Erythroblast (primary cell): ENCODE data around the gene SLC10A7.

Source experiments
- DNase-seq, 2 experiments: peaks; one replicate each; lab custom pipeline; 2025; lab: John Stamatoyannopoulos, UW
- GATA1 ChIP-seq: IDR thresholded peaks from 2 replicates; pipeline ENCODE4 v1.6.1; 2011; ENCODE audit warnings: low read depth, mild to moderate bottlenecking, control low read depth, low read length, moderate library complexity
- POLR2A ChIP-seq: IDR thresholded peaks from 2 replicates; pipeline ENCODE4 v1.6.1; 2011; ENCODE audit warnings: mild to moderate bottlenecking, low read length

The SLC10A7 gene

DNA sequence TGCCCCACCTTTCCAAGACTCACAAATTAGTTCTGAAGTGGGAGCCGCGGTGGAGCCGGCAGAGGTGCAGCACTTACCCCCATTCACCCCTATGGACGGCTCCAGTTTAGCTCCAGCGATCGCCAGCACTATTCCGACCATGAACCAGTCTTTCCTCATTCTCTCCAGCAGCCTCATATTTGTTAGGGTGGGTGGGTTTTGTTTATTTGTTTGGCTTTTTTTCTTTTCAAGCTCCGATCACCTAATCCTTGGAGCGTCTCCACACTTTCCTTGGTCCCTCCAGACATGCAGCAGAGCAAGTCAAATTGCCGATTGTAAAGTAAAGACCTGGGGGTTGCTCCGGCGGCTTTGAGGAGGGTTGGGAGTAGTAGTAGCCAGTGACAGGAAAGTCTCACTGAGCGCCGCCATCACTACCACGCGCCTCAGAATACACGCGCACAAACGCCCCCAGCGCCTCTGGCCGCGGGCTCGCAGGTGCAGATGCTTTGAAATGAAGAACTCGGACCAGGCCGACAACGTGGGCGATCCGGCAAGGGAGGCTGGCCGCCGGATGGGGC lies at the start of gene SLC10A7:
SLC10A7 (minus strand) TSS at position 400 of the 557 bp plus-strand sequence; CDS start at position 177, 223 bp downstream.
- DNase-seq, result peak; percentile 84 to 86
- no peak for TF ChIP-seq GATA1
- TF ChIP-seq POLR2A, result no peak

DNA sequence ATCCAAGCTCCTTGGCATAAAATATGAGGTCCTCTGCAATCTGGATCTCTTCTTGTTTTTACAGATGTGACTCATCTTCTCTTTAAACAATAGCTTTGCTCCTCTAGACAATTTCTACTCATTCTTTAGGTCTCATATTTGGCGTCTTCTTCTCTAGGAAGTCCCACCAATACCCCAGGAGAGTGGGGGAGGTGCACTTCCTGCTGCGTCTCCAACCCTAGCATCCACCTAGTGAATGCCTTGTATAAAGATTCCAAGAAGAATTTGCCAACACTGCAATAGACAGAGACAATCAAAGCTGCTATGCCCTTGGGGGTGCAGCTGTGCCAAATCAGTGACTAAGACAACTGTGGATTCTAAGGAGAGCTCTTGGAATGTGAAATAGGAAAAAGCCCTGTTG lies 45.7 kb upstream of the SLC10A7 start:
- no peak for DNase-seq
- TF ChIP-seq GATA1 (no peak), POLR2A (no peak)

DNA sequence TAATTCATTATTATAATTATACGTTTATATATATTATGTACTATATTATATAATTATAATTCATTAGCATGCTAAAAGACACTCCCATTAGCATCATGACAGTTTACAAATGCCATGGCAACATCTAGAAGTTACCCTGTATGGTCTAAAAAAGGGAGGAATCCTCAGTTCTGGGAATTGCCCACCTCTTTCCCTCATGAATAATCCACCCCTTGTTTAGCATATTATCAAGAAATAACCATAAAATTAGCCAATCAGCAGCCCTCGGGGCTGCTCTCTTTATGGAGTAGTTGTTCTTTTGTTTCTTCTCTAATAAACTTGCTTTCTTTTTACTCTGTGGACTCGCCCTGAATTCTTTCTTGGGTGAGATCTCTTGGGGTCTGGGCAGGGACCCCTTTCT lies 42.8 kb upstream of the SLC10A7 start:
- DNase-seq, result no peak
- TF ChIP-seq GATA1 (no peak), POLR2A (no peak)

DNA sequence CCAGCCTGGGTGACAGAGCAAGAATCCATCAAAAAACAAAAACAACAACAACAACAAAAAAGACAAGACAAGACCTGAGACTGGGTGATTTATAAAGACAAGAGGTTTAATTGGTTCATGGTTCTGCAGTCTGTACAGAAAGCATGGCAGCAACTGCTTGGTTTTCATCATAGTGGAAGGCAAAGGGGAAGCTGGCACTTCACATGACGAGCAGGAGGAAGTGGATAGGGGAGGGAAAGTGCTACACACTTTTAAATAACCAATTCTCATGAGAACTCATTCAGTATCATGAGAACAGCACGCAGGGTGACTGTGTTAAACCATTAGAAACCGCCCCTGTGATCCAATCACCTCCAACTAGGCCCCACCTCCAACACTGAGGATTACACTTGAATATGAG lies 28.4 kb upstream of the SLC10A7 start:
- no peak for TF ChIP-seq POLR2A
- TF ChIP-seq GATA1, result no peak

GRCh38 chr4:146548443-146548842 lies 26.7 kb upstream of the SLC10A7 start:
- no peak for DNase-seq

More for the DNA sequence above, 28.4 kb upstream of the SLC10A7 start:
- no peak for DNase-seq

GRCh38 chr4:146545102-146545501 lies 23.4 kb upstream of the SLC10A7 start:
- DNase-seq, result peak; percentile 22 to 25
- TF ChIP-seq GATA1 (no peak), POLR2A (no peak)

More at GRCh38 chr4:146548443-146548842, 26.7 kb upstream of the SLC10A7 start:
- TF ChIP-seq GATA1 (no peak), POLR2A (no peak)

- no peak for DNase-seq
- TF ChIP-seq POLR2A, result no peak
- no peak for TF ChIP-seq GATA1
Observed at GRCh38 chr4:146534178-146534577, 12.4 kb upstream of the SLC10A7 start.

- no peak for DNase-seq
- TF ChIP-seq POLR2A (no peak), GATA1 (no peak)
Observed at GRCh38 chr4:146525754-146526153, 4.0 kb upstream of the SLC10A7 start.

DNA sequence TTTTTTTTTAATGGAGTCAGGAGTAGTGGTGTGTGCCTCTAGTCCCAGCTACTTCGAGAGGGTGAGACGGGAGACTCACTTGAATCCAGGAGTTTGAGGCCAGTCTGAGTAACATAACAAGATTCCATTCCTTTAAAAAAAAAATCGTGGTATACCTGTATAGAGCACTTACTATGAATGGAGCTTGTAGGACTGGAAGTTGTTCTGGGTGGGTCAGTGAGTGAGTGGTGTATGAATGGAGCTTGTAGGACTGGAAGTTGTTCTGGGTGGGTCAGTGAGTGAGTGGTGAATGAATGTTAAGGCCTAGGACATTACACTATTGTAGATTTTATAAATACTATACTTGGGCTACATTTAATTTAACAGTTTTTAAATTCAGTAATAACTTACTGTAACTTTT lies 2.9 kb upstream of the SLC10A7 start:
- no peak for TF ChIP-seq POLR2A
- TF ChIP-seq GATA1, result no peak
- no peak for DNase-seq

- TF ChIP-seq GATA1 (no peak), POLR2A (no peak)
- DNase-seq, result peak; percentile 57 to 64
Observed at GRCh38 chr4:146522869-146523205, 1.1 kb upstream of the SLC10A7 start.

DNA sequence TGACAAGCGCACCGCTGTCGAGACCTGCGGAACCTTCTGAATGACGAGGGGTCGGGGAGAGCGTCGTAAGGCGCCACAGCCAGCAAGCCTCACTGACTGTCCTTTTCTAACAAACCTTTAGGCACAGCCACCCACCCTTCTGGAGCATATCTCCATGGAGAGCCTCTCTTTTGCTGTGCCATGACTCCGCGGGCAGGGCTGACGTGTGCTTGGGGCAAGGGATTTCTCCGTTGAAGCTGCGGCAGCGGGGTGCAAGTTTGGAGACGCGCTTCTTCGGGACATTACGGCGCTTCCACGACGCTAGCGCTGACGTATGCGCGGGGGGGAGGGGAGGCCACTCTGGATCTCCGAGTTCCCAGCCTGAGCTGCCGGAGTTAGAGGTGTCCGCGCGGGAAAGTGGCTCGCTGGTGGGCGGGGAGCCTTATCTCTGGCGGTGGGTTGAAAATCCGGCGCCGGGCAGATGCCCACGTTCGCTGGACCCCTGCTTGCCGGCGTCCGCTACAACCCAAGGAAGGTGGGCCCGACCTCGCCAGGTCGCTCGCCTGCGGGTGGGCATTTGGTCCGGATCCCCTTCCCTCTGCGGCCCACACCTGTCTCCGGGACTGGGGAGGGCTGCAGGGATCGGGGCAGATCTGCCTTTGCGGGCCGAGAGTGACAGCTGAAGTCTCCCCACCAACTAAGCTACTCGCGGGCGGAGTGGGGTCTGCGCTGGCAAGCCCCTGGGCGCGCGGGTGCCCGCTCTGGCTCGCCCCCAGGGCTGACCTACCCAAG lies 543 bp upstream of the SLC10A7 start:
- peak; percentile 91 to 94 for DNase-seq
- TF ChIP-seq GATA1, result no peak
- peak; percentile 55 for TF ChIP-seq POLR2A

DNA sequence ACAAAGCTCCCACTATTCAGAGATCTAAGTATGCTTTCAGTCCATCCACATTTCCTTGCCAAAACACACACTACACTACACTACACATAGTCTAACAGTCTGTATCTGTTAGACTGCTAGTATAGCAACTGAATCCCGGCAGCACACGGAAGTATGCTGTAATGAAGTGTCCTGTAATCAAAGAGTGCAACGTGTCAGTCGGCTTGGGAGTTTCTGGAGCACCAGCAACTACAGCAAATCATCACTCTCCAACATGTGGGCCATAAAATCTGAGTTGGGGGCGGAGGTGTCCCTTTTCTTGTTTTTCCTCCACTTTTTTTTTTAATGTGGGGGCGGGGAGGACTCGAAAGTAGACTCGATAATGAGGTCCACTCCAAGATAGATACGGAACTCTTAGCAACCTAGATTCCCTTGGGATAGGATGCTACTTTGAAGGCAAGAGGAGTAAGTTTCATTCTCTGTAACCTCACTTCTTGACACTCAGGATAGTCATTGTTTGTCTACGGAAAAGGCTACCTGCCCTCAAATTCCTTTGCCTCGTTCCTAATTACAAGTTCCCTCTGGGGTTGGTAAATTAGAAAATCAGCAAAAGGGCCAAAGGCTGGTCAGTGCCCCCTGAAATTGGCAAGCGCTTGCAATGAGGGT lies 722 bp downstream of the SLC10A7 start:
- peak; percentile 61 to 71 for DNase-seq
- TF ChIP-seq GATA1, result no peak
- peak; percentile 21 for TF ChIP-seq POLR2A

GRCh38 chr4:146514651-146515357 lies 6.9 kb downstream of the SLC10A7 start:
- no peak for DNase-seq
- TF ChIP-seq GATA1, result no peak
- TF ChIP-seq POLR2A, result no peak
